Activated CD8-positive, alpha-beta T cell treated with anti-CD3 and anti-CD28 coated beads for 36 hours (primary cell): ENCODE results near the gene RPL15. TPM values are rescaled to one million over a fixed set of nuclear protein-coding genes. Genes with fewer than 3 reads are reported as not detected.

Source experiments
- ATAC-seq: fragments of 200-7000 bp; cut with Tn5 transposase; one replicate; pipeline ENCODE4 v1.10.0; 2021; ENCODE audit warnings: mild to moderate bottlenecking, moderate library complexity
- CTCF ChIA-PET: fragments of 350-600 bp; sonication (Branson Sonifier 250); formaldehyde crosslinking; loops from one replicate; lab custom pipeline; 2021; ENCODE audit warnings: antibody characterized with exemption; lab: Charles Lee
- POLR2A ChIA-PET: fragments of 350-600 bp; sonication (Branson Sonifier 250); formaldehyde crosslinking; loops from one replicate; lab custom pipeline; 2021; ENCODE audit warnings: antibody characterized with exemption; lab: Charles Lee
- DNase-seq: peaks from one replicate; pipeline ENCODE4 v3.0.0-alpha.2; 2020
- H3K27ac Mint-ChIP-seq: one replicate; pipeline ENCODE4 v1.8.0; 2021; ENCODE audit warnings: mild to moderate bottlenecking, mixed read lengths
- H3K27me3 Mint-ChIP-seq: one replicate; pipeline ENCODE4 v1.8.0; 2021; ENCODE audit warnings: mixed read lengths
- H3K36me3 Mint-ChIP-seq: one replicate; pipeline ENCODE4 v1.8.0; 2021; ENCODE audit warnings: low read depth, mixed read lengths
- H3K4me1 Mint-ChIP-seq: one replicate; pipeline ENCODE4 v1.8.0; 2021; ENCODE audit warnings: low read depth, mixed read lengths
- H3K4me3 Mint-ChIP-seq: one replicate; pipeline ENCODE4 v1.8.0; 2021; ENCODE audit warnings: mild to moderate bottlenecking, moderate library complexity, mixed read lengths
- H3K9me3 Mint-ChIP-seq: one replicate; pipeline ENCODE4 v1.8.0; 2021; ENCODE audit warnings: mixed read lengths
- CTCF ChIP-seq: fragments of 200-600 bp; IDR thresholded peaks from one replicate; pipeline ENCODE4 v1.8.0; 2022; ENCODE audit warnings: antibody characterized with exemption, mild to moderate bottlenecking
- intact Hi-C: fragments of 100-400 bp; cut with micrococcal nuclease; formaldehyde crosslinking; loops from one replicate; pipeline ENCODE4 v1.10.0; 2022
- total RNA-seq, 2 experiments: library from RNA; stranded (reverse); gene quantifications; one replicate each; pipeline ENCODE4 v1.2.3, GENCODE V29; 2021

The RPL15 gene
- total RNA-seq, 2 experiments from 2014 or later = 2,671 to 2,747 TPM

- ChIA-PET POLR2A (interaction anchor here (1.7 kb wide), 1 partner anchor 33 kb away, joined by 4 read pairs; the partner anchor contains the start of genes NKIRAS1 and RPL15), CTCF (interaction anchor here (0.9 kb wide), 1 partner anchor 50 kb away, joined by 4 read pairs; no protein-coding TSS in a partner anchor)
- no peak for DNase-seq
- Mint-ChIP-seq H3K27me3 (no peaks in the 10 kb centered on the region), H3K4me1 (peaks cover 15% of the 10 kb centered on the region), H3K9me3 (no peaks in the 10 kb centered on the region), H3K4me3 (no peak overlapping the region), H3K36me3 (peaks cover 13% of the 10 kb centered on the region), H3K27ac (no peak overlapping the region)
- no peak for ATAC-seq
- TF ChIP-seq CTCF = no peak
- intact Hi-C loops = no loop called here
These were observed 32.5 kb upstream of the RPL15 start for GRCh38 chr3:23884481-23884880.

DNA sequence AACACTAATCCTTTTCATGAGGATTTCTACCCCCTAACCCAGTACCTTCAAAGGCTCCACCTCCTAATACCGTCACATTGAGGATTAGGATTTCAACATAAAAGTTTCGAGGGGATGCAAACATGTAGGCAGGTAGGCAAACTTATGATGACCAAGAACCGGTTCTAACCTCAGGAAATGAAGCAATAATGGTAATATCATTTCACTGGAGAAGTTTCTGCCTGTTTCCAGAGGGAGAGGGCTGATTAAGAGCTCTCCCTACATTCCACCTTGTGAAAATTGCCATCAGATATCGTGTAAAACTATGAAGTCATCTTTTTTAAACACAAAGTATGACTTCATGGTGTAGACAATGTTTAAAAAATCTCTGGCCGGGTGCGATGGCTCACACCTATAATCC, 31.7 kb upstream of the RPL15 start:
- no peak for ATAC-seq
- no peak for DNase-seq
- ChIA-PET CTCF (interaction anchor here (0.9 kb wide), 1 partner anchor 51 kb away, joined by 4 read pairs; no protein-coding TSS in a partner anchor), POLR2A (interaction anchor here (1.7 kb wide), 1 partner anchor 32 kb away, joined by 4 read pairs; the partner anchor contains the start of genes NKIRAS1 and RPL15)
- intact Hi-C loops = no loop called here
- no peaks in the 10 kb centered on the region for H3K27me3 Mint-ChIP-seq
- peaks cover 14% of the 10 kb centered on the region for H3K36me3 Mint-ChIP-seq
- no peaks in the 10 kb centered on the region for H3K9me3 Mint-ChIP-seq
- no peak overlapping the region for H3K4me3 Mint-ChIP-seq
- no peak overlapping the region for H3K27ac Mint-ChIP-seq
- peaks cover 15% of the 10 kb centered on the region for H3K4me1 Mint-ChIP-seq
- TF ChIP-seq CTCF = no peak

GRCh38 chr3:23886311-23886710, 30.6 kb upstream of the RPL15 start:
- intact Hi-C loops = no loop called here
- H3K27me3 Mint-ChIP-seq = no peaks in the 10 kb centered on the region
- POLR2A ChIA-PET = no interaction called here
- no peak for TF ChIP-seq CTCF
- no peaks in the 10 kb centered on the region for H3K9me3 Mint-ChIP-seq
- DNase-seq (no peak), ATAC-seq (no peak)
- H3K36me3 Mint-ChIP-seq = peaks cover 13% of the 10 kb centered on the region
- H3K4me1 Mint-ChIP-seq = peaks cover 6% of the 10 kb centered on the region
- peak overlapping the region; percentile 32 for H3K27ac Mint-ChIP-seq
- CTCF ChIA-PET = no interaction called here
- H3K4me3 Mint-ChIP-seq = no peak overlapping the region

DNA sequence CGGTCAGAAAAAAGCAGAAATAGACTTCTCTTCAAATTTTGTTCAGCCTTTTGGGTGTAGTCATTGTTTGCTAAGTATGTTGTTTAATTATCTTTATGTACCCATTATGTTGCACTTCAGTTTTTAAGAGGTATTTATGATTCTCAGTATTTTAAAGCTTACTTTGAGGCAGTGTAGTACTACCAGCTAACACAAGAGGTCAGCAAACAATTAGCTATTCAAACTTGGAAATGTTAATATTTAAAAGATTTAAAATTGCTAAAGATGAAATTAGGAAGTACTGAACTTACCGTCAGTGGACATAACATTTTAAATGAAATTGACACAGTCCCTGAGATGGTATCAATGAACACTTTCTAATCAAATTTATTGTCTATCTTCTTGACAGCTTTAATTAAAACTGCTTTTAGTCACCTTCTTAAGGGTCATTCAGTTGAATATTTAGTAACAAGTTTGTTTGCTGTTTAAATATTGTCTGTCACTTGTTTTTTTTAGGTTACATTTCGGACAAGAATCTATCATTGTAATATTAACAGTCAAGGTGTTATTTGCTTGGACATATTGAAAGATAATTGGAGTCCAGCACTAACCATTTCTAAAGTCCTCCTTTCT, 28.2 kb upstream of the RPL15 start:
- POLR2A ChIA-PET = interaction anchor here (3.9 kb wide), 1 partner anchor 28 kb away, joined by 18 read pairs; the partner anchor contains the start of genes NKIRAS1 and RPL15
- peak; percentile 73 for TF ChIP-seq CTCF

DNA sequence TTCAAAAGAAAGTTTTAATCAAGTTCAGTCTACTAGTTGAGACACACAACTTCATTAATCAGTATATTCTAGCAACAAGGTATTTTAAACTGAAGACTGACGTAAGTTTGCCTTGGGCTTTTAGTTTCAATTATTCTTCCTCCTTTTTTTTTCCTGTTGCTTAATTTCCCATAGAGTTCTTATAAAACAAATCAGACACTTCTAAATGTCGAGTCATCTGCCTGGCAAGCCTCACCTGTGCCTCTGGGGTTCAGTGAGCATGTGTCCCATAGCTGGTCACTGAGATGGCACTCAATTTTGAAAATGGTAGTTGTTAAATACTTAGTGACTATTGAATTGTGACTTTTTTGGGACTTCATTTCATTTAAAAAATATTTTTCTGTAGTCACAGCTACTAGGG, 27.5 kb upstream of the RPL15 start:
- Mint-ChIP-seq H3K9me3 (no peaks in the 10 kb centered on the region), H3K36me3 (peaks cover 1% of the 10 kb centered on the region), H3K4me3 (no peak overlapping the region), H3K27ac (no peak overlapping the region), H3K4me1 (no peaks in the 10 kb centered on the region), H3K27me3 (no peaks in the 10 kb centered on the region)
- no peak for DNase-seq
- ATAC-seq = no peak
- POLR2A ChIA-PET = interaction anchor here (3.9 kb wide), 1 partner anchor 27 kb away, joined by 18 read pairs; the partner anchor contains the start of genes NKIRAS1 and RPL15
- CTCF ChIA-PET = interaction anchor here (1.0 to 2.2 kb wide), 15 partner anchors 8 to 297 kb away, joined by 3 to 11 read pairs (median 3); no protein-coding TSS in a partner anchor
- intact Hi-C loops = no loop called here
- TF ChIP-seq CTCF = no peak

More for the DNA sequence above, 28.2 kb upstream of the RPL15 start:
- no peak overlapping the region for H3K27ac Mint-ChIP-seq
- no peaks in the 10 kb centered on the region for H3K4me1 Mint-ChIP-seq
- H3K4me3 Mint-ChIP-seq = no peak overlapping the region
- CTCF ChIA-PET = interaction anchor here (0.7 to 2.2 kb wide), 27 partner anchors 9 to 795 kb away, joined by 3 to 15 read pairs (median 3); partner anchors contain the start of genes NKIRAS1 and RPL15
- ATAC-seq = no peak
- no peaks in the 10 kb centered on the region for H3K27me3 Mint-ChIP-seq
- peaks cover 1% of the 10 kb centered on the region for H3K36me3 Mint-ChIP-seq
- H3K9me3 Mint-ChIP-seq = no peaks in the 10 kb centered on the region
- no peak for DNase-seq
- intact Hi-C loops = no loop called here
